OCI-LY3 (cell line): ENCODE results near the gene RFX7.
"Not testable (repeated sequence)": the region's sequence is repeated elsewhere in the genome, so short reads cannot be mapped to it uniquely, and the experiment has no call there.

Experiments used
- H2AFZ ChIP-seq: fragments of 200-600, 300-600 bp; shearing (Covaris generic); 2 replicates; pipeline ENCODE4 v1.6.0; 2014; ENCODE audit warnings: antibody characterized with exemption, low read depth, low read length
- H3K27ac ChIP-seq: fragments of 200-600, 300-600 bp; sonication (generic); 2 replicates; pipeline ENCODE4 v1.5.1; 2014; ENCODE audit warnings: mild to moderate bottlenecking, low read length, moderate library complexity, mixed read lengths
- H3K27me3 ChIP-seq: fragments of 200-600, 300-600 bp; sonication (generic); 2 replicates; pipeline ENCODE4 v1.6.1; 2014; ENCODE audit warnings: low read depth, low read length, mixed read lengths
- H3K36me3 ChIP-seq: fragments of 200-600, 300-600 bp; sonication (generic); replicated peaks from 2 replicates; pipeline ENCODE3; 2014; ENCODE audit warnings: low read depth, low read length, mixed read lengths
- H3K4me1 ChIP-seq: fragments of 300-600, 200-600 bp; sonication (generic); 2 replicates; pipeline ENCODE4 v1.6.1; 2014; ENCODE audit warnings: low read length, mixed read lengths
- H3K4me2 ChIP-seq: fragments of 200-600, 300-600 bp; sonication (generic); 2 replicates; pipeline ENCODE4 v1.6.1; 2014; ENCODE audit warnings: low read length, mixed read lengths
- H3K4me3 ChIP-seq: fragments of 300-600, 200-600 bp; sonication (generic); 2 replicates; pipeline ENCODE4 v1.5.1; 2014; ENCODE audit warnings: antibody characterized with exemption, mild to moderate bottlenecking, low read length, moderate library complexity
- H3K79me2 ChIP-seq: fragments of 300-600, 200-600 bp; shearing (Covaris generic); 2 replicates; pipeline ENCODE4 v1.6.1; 2014; ENCODE audit warnings: mild to moderate bottlenecking, low read length, mixed read lengths
- H3K9ac ChIP-seq: fragments of 300-600, 200-600 bp; shearing (Covaris generic); 2 replicates; pipeline ENCODE4 v1.6.0; 2014; ENCODE audit warnings: mild to moderate bottlenecking, low read length, moderate library complexity
- H3K9me3 ChIP-seq: fragments of 200-600, 300-600 bp; shearing (Covaris generic); 2 replicates; pipeline ENCODE4 v1.6.1; 2014; ENCODE audit warnings: low read length, mixed read lengths; ENCODE audit not compliant: insufficient read depth
- H4K20me1 ChIP-seq: fragments of 200-600, 300-600 bp; sonication (generic); 2 replicates; pipeline ENCODE4 v1.6.1; 2016; ENCODE audit warnings: low read length, mixed read lengths; ENCODE audit not compliant: insufficient read depth
- CTCF ChIP-seq: fragments of 200-600, 300-600 bp; sonication (generic); IDR thresholded peaks from 2 replicates; pipeline ENCODE4 v1.5.1; 2014; ENCODE audit warnings: antibody characterized with exemption, low read length, low read depth
- EZH2phosphoT487 ChIP-seq: fragments of 200-600 bp; shearing (Covaris generic); IDR thresholded peaks from 2 replicates; pipeline ENCODE4 v1.6.1; 2018; ENCODE audit warnings: antibody characterized with exemption, mixed run types, low read depth

RFX7 gene

GRCh38 chr15:56281145-56281544 lies 37.5 kb upstream of the RFX7 start:
- Histone ChIP-seq H3K4me3 (no peak overlapping the region), H3K9me3 (no peaks in the 10 kb centered on the region), H3K4me2 (no peak overlapping the region), H3K4me1 (no peaks in the 10 kb centered on the region), H3K9ac (no peak overlapping the region), H4K20me1 (no peaks in the 10 kb centered on the region), H3K36me3 (no peaks in the 10 kb centered on the region), H3K27ac (no peak overlapping the region), H3K27me3 (no peaks in the 10 kb centered on the region), H3K79me2 (no peaks in the 10 kb centered on the region), H2AFZ (no peak overlapping the region)
- TF ChIP-seq CTCF (no peak), EZH2phosphoT487 (no peak)

GRCh38 chr15:56273724-56274123 lies 30.0 kb upstream of the RFX7 start:
- TF ChIP-seq EZH2phosphoT487 (no peak), CTCF (no peak)
- H3K4me2 ChIP-seq: no peak overlapping the region
- no peaks in the 10 kb centered on the region for H3K9me3 ChIP-seq
- no peak overlapping the region for H3K9ac ChIP-seq
- H3K27me3 ChIP-seq: no peaks in the 10 kb centered on the region
- H3K4me1 ChIP-seq: peaks cover 4% of the 10 kb centered on the region; the same call in 1 of the 2 replicates
- no peaks in the 10 kb centered on the region for H3K79me2 ChIP-seq
- H2AFZ ChIP-seq: no peak overlapping the region
- H3K36me3 ChIP-seq: no peaks in the 10 kb centered on the region
- H4K20me1 ChIP-seq: no peaks in the 10 kb centered on the region
- H3K4me3 ChIP-seq: no peak overlapping the region
- no peak overlapping the region for H3K27ac ChIP-seq

- Histone ChIP-seq H3K36me3 (no peaks in the 10 kb centered on the region), H4K20me1 (no peaks in the 10 kb centered on the region), H2AFZ (no peak overlapping the region), H3K27me3 (no peaks in the 10 kb centered on the region), H3K9me3 (no peaks in the 10 kb centered on the region), H3K9ac (no peak overlapping the region), H3K4me1 (peaks cover 4% of the 10 kb centered on the region; the same call in 1 of the 2 replicates), H3K4me2 (no peak overlapping the region), H3K79me2 (no peaks in the 10 kb centered on the region), H3K4me3 (no peak overlapping the region), H3K27ac (no peak overlapping the region)
- no peak for TF ChIP-seq EZH2phosphoT487
- TF ChIP-seq CTCF: no peak
These were observed 28.8 kb upstream of the RFX7 start for GRCh38 chr15:56272454-56272853.

- H3K79me2 ChIP-seq, H3K9me3 ChIP-seq, H3K4me3 ChIP-seq: not testable (repeated sequence)
These were observed 22.8 kb upstream of the RFX7 start for GRCh38 chr15:56266465-56266864.

GRCh38 chr15:56261854-56262509 lies 18.3 kb upstream of the RFX7 start:
- Histone ChIP-seq H3K27ac (no peak overlapping the region), H3K4me1 (no peaks in the 10 kb centered on the region), H3K79me2 (no peaks in the 10 kb centered on the region), H3K9ac (no peak overlapping the region), H2AFZ (peak overlapping the region; percentile 60), H3K36me3 (no peaks in the 10 kb centered on the region), H3K4me2 (peak overlapping the region; percentile 21; the same call in 1 of the 2 replicates), H3K9me3 (no peaks in the 10 kb centered on the region), H3K27me3 (no peaks in the 10 kb centered on the region), H4K20me1 (no peaks in the 10 kb centered on the region), H3K4me3 (no peak overlapping the region)
- TF ChIP-seq CTCF (no peak), EZH2phosphoT487 (no peak)

More at GRCh38 chr15:56266465-56266864, 22.8 kb upstream of the RFX7 start:
- H3K4me2 ChIP-seq, H3K36me3 ChIP-seq, H3K9ac ChIP-seq, H3K27ac ChIP-seq, H3K27me3 ChIP-seq, H3K4me1 ChIP-seq, H2AFZ ChIP-seq, H4K20me1 ChIP-seq: not testable (repeated sequence)

- H3K36me3 ChIP-seq, H3K27me3 ChIP-seq, H3K4me2 ChIP-seq, H2AFZ ChIP-seq, H3K4me3 ChIP-seq, H3K4me1 ChIP-seq, H4K20me1 ChIP-seq, H3K27ac ChIP-seq, H3K79me2 ChIP-seq, H3K9ac ChIP-seq, H3K9me3 ChIP-seq: not testable (repeated sequence)
These were observed 13.6 kb upstream of the RFX7 start for GRCh38 chr15:56257306-56257705.
